SK-N-SH (cell line): Measurements from ENCODE around the gene C5orf22. TPM values are rescaled to one million over a fixed set of nuclear protein-coding genes. Genes with fewer than 3 reads are reported as not detected.

Experiments used
- CTCF ChIA-PET: fragments of 300-600, 350-600 bp; formaldehyde crosslinking; extraction: SDS; loops from one replicate; lab custom pipeline; 2021; lab: Yijun Ruan, JAX
- POLR2A ChIA-PET: fragments of 350-600 bp; sonication (Branson Sonifier 250); formaldehyde crosslinking; extraction: SDS; loops from one replicate; lab custom pipeline; 2020; ENCODE audit warnings: antibody characterized with exemption, inconsistent platforms; lab: Yijun Ruan, JAX
- DNase-seq: peaks from one replicate; pipeline ENCODE4 v3.0.0; 2012
- H2AFZ ChIP-seq: fragments of 200-600 bp; sonication (generic); 2 replicates; pipeline ENCODE4 v1.8.1; 2016; ENCODE audit warnings: antibody characterized with exemption, mild to moderate bottlenecking, low read depth
- H3F3A ChIP-seq: fragments of 200-600 bp; sonication (generic); replicated peaks from 2 replicates; pipeline ENCODE3; 2016; ENCODE audit warnings: antibody characterized with exemption, mild to moderate bottlenecking; ENCODE audit not compliant: insufficient read depth
- H3K27ac ChIP-seq, 2 experiments: fragments of 200-500 bp in 1 of 2; fragments of 200-600 bp in 1 of 2; sonication (Bioruptor generic) in 1 of 2; sonication (generic), shearing (Covaris generic) in 1 of 2; 2 replicates each; pipeline versions ENCODE4 v1.5.1 to v1.6.1; 2014 to 2016; ENCODE audit warnings: low read depth in 2 of 2, inconsistent platforms in 1 of 2, low read length in 1 of 2, mild to moderate bottlenecking in 1 of 2, mixed read lengths in 1 of 2
- H3K27me3 ChIP-seq: fragments of 200-600 bp; sonication (generic), shearing (Covaris generic); 2 replicates; pipeline ENCODE4 v1.6.1; 2016; ENCODE audit warnings: mixed run types; ENCODE audit not compliant: insufficient read depth
- H3K36me3 ChIP-seq, 2 experiments: fragments of 200-500 bp in 1 of 2; fragments of 200-600 bp in 1 of 2; sonication (Bioruptor generic) in 1 of 2; sonication (generic) in 1 of 2; replicated peaks in 1 of 2; 2 replicates each; pipeline versions ENCODE3 to v1.5.1; 2014 to 2016; ENCODE audit warnings: low read length in 1 of 2, mild to moderate bottlenecking in 1 of 2; ENCODE audit not compliant: insufficient read depth in 2 of 2, control insufficient read depth in 1 of 2
- H3K4me1 ChIP-seq, 2 experiments: fragments of 200-500 bp in 1 of 2; fragments of 200-600 bp in 1 of 2; sonication (Bioruptor generic) in 1 of 2; sonication (generic), shearing (Covaris generic) in 1 of 2; 2 replicates each; pipeline versions ENCODE4 v1.5.1 to v1.6.1; 2014 to 2016; ENCODE audit warnings: low read depth in 1 of 2, low read length in 1 of 2, mixed run types in 1 of 2; ENCODE audit not compliant: insufficient read depth in 2 of 2, control insufficient read depth in 1 of 2
- H3K4me2 ChIP-seq: fragments of 200-600 bp; sonication (generic), shearing (Covaris generic); 2 replicates; pipeline ENCODE4 v1.6.1; 2017; ENCODE audit warnings: mixed run types
- H3K4me3 ChIP-seq, 2 experiments: fragments of 200-500 bp in 1 of 2; fragments of 200-600 bp in 1 of 2; sonication (Bioruptor generic) in 1 of 2; sonication (generic), shearing (Covaris generic) in 1 of 2; 2 replicates each; pipeline versions ENCODE4 v1.5.1 to v1.8.1; 2014 to 2016; ENCODE audit warnings: low read depth in 2 of 2, inconsistent platforms in 1 of 2, low read length in 1 of 2, mild to moderate bottlenecking in 1 of 2, mixed read lengths in 1 of 2, moderate library complexity in 1 of 2
- H3K79me2 ChIP-seq: fragments of 200-600 bp; sonication (generic); 2 replicates; pipeline ENCODE4 v1.8.1; 2017; ENCODE audit warnings: mild to moderate bottlenecking; ENCODE audit not compliant: insufficient read depth
- H3K9ac ChIP-seq: fragments of 200-600 bp; sonication (generic); 2 replicates; pipeline ENCODE4 v1.6.1; 2017; ENCODE audit warnings: mixed run types
- H3K9me2 ChIP-seq: fragments of 200-600 bp; sonication (generic); 2 replicates; pipeline ENCODE4 v1.6.1; 2017; ENCODE audit warnings: mixed run types
- H3K9me3 ChIP-seq: fragments of 200-600 bp; sonication (generic); 2 replicates; pipeline ENCODE4 v1.6.1; 2017; ENCODE audit warnings: mixed run types, mild to moderate bottlenecking, moderate library complexity
- H4K20me1 ChIP-seq: fragments of 200-600 bp; sonication (generic); 2 replicates; pipeline ENCODE4 v1.6.1; 2017; ENCODE audit warnings: mild to moderate bottlenecking, mixed run types; ENCODE audit not compliant: insufficient read depth
- FOSL2 ChIP-seq: IDR thresholded peaks from 2 replicates; pipeline ENCODE4 v1.4.0; 2012; ENCODE audit warnings: low read depth, mild to moderate bottlenecking, moderate library complexity, borderline replicate concordance
- FOXM1 ChIP-seq: IDR thresholded peaks from 2 replicates; pipeline ENCODE4 v1.4.0; 2012; ENCODE audit warnings: low read depth, mild to moderate bottlenecking
- GATA2 ChIP-seq: sonication (generic); formaldehyde crosslinking; IDR thresholded peaks from 2 replicates; pipeline ENCODE4 v1.5.0; 2020; ENCODE audit warnings: mild to moderate bottlenecking, missing genetic modification reagents
- MAX ChIP-seq: IDR thresholded peaks from 2 replicates; pipeline ENCODE4 v1.4.0; 2012; ENCODE audit warnings: low read depth
- MEF2A ChIP-seq: IDR thresholded peaks from 2 replicates; pipeline ENCODE4 v1.4.0; 2012; ENCODE audit warnings: low read depth, borderline replicate concordance
- MXI1 ChIP-seq: IDR thresholded peaks from 2 replicates; pipeline ENCODE4 v1.6.1; 2012; ENCODE audit warnings: mild to moderate bottlenecking, low read depth, low read length, improper control_type of control experiment
- NRF1 ChIP-seq: IDR thresholded peaks from 2 replicates; pipeline ENCODE4 v1.6.1; 2012; ENCODE audit warnings: low read depth, mild to moderate bottlenecking, low read length
- POLR2AphosphoS5 ChIP-seq: IDR thresholded peaks from 2 replicates; pipeline ENCODE4 v1.6.1; 2012; ENCODE audit warnings: low read depth, low read length
- RAD21 ChIP-seq: IDR thresholded peaks from 2 replicates; pipeline ENCODE4 v1.6.1; 2012; ENCODE audit warnings: mild to moderate bottlenecking, low read length
- RCOR1 ChIP-seq: fragments of 150-350 bp; IDR thresholded peaks from 2 replicates; pipeline ENCODE4 v1.6.1; 2017; ENCODE audit warnings: antibody characterized with exemption, low read length
- SMC3 ChIP-seq: IDR thresholded peaks from 2 replicates; pipeline ENCODE4 v1.6.1; 2012; ENCODE audit warnings: low read depth, low read length, improper control_type of control experiment
- TAF1 ChIP-seq: IDR thresholded peaks from 2 replicates; pipeline ENCODE4 v1.6.1; 2012; ENCODE audit warnings: low read depth, mild to moderate bottlenecking, low read length, moderate library complexity, borderline replicate concordance
- WGBS: methylation state at CpG from one replicate; pipeline ENCODE4 v1.1.6; 2017; ENCODE audit warnings: low lambda C conversion rate; 5-methylcytosine and 5-hydroxymethylcytosine counted together
- polyA plus RNA-seq, 3 experiments: library from polyadenylated mRNA; depleted of rRNA; stranded (reverse); fragments of >200 nt; gene quantifications; 2 replicates each; pipeline ENCODE4 v1.2.3, GENCODE V29; 2012
- TF ChIP-seq, protein P1 (sequence below): IDR thresholded peaks from 2 replicates; pipeline ENCODE4 v1.6.1; 2012; ENCODE audit warnings: mild to moderate bottlenecking, low read depth, low read length, moderate library complexity
- TF ChIP-seq, protein P2 (sequence below): fragments of 200-600 bp; sonication (generic); IDR thresholded peaks from 2 replicates; pipeline ENCODE4 v1.6.1; 2017; ENCODE audit warnings: antibody characterized with exemption, mild to moderate bottlenecking, moderate library complexity
- TF ChIP-seq, protein P3 (sequence below): fragments of 150-350 bp; IDR thresholded peaks from 2 replicates; pipeline ENCODE4 v1.6.1; 2016; ENCODE audit warnings: mild to moderate bottlenecking, low read depth, low read length

Gene C5orf22
- polyA plus RNA-seq, 1 of the 3 experiments (the other 2 are of a cell fraction) = 13.6 TPM

DNA sequence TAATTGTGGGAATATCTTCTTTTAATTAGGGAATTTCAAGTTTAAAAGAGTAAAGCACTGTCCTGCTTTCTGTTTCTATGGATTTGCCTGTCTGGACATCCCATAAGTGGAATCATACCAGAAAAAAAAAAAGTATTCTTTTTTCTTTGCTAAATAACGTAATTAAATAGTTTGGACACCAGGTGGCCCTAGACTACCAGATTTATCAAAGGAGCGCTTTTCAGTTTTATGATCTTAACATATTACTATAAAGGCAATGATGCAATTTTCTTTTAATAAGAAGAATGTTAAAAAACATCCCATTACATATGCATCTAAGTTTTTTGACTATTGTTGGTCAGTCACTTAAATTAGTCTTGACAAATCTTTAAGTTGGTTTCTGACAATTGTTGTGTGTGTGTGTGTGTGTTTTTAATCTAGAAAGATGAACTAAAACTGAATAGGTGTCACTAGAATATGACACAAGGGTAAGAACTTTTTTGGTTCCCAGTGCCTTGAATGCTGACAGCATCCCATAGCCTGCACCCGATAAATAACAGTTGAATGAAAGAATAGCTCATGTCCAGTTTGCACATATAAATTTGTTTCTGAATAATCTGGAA is 49.5 kb downstream of the C5orf22 start:
- no peaks in the 10 kb centered on the region for H4K20me1 ChIP-seq
- DNase-seq = peak; percentile 39
- H3K27me3 ChIP-seq = no peaks in the 10 kb centered on the region; the same call in 1 of the 2 replicates
- H2AFZ ChIP-seq = no peak overlapping the region
- ChIA-PET CTCF (interaction anchor here (0.7 to 1.9 kb wide), 14 partner anchors 17 to 524 kb away, joined by 3 to 22 read pairs (median 4); partner anchors contain the start of gene PDZD2), POLR2A (no interaction called here)
- no peak overlapping the region for H3K4me2 ChIP-seq
- no peaks in the 10 kb centered on the region for H3K9me3 ChIP-seq
- H3F3A ChIP-seq = no peaks in the 10 kb centered on the region
- H3K36me3 ChIP-seq = no peaks in the 10 kb centered on the region
- no peak overlapping the region for H3K4me3 ChIP-seq
- H3K4me1 ChIP-seq = no peaks in the 10 kb centered on the region
- no peak overlapping the region for H3K9ac ChIP-seq
- no peak overlapping the region for H3K27ac ChIP-seq
- TF ChIP-seq, protein P1, sequence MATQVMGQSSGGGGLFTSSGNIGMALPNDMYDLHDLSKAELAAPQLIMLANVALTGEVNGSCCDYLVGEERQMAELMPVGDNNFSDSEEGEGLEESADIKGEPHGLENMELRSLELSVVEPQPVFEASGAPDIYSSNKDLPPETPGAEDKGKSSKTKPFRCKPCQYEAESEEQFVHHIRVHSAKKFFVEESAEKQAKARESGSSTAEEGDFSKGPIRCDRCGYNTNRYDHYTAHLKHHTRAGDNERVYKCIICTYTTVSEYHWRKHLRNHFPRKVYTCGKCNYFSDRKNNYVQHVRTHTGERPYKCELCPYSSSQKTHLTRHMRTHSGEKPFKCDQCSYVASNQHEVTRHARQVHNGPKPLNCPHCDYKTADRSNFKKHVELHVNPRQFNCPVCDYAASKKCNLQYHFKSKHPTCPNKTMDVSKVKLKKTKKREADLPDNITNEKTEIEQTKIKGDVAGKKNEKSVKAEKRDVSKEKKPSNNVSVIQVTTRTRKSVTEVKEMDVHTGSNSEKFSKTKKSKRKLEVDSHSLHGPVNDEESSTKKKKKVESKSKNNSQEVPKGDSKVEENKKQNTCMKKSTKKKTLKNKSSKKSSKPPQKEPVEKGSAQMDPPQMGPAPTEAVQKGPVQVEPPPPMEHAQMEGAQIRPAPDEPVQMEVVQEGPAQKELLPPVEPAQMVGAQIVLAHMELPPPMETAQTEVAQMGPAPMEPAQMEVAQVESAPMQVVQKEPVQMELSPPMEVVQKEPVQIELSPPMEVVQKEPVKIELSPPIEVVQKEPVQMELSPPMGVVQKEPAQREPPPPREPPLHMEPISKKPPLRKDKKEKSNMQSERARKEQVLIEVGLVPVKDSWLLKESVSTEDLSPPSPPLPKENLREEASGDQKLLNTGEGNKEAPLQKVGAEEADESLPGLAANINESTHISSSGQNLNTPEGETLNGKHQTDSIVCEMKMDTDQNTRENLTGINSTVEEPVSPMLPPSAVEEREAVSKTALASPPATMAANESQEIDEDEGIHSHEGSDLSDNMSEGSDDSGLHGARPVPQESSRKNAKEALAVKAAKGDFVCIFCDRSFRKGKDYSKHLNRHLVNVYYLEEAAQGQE = no peak
- TF ChIP-seq TAF1 (no peak), GATA2 (no peak), FOXM1 (no peak), MAX (no peak), FOSL2 (no peak), SMC3 (peak; percentile 66), RAD21 (peak; percentile 91), POLR2AphosphoS5 (no peak), MXI1 (no peak)
- TF ChIP-seq, protein P2, sequence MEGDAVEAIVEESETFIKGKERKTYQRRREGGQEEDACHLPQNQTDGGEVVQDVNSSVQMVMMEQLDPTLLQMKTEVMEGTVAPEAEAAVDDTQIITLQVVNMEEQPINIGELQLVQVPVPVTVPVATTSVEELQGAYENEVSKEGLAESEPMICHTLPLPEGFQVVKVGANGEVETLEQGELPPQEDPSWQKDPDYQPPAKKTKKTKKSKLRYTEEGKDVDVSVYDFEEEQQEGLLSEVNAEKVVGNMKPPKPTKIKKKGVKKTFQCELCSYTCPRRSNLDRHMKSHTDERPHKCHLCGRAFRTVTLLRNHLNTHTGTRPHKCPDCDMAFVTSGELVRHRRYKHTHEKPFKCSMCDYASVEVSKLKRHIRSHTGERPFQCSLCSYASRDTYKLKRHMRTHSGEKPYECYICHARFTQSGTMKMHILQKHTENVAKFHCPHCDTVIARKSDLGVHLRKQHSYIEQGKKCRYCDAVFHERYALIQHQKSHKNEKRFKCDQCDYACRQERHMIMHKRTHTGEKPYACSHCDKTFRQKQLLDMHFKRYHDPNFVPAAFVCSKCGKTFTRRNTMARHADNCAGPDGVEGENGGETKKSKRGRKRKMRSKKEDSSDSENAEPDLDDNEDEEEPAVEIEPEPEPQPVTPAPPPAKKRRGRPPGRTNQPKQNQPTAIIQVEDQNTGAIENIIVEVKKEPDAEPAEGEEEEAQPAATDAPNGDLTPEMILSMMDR = peak; percentile 68
- WGBS = 26% methylated on average over 3 of the region's 3 CpGs
- H3K79me2 ChIP-seq = no peaks in the 10 kb centered on the region
- no peaks in the 10 kb centered on the region for H3K9me2 ChIP-seq

GRCh38 chr5:31583129-31583528 is 51.0 kb downstream of the C5orf22 start:
- Histone ChIP-seq H3K79me2 (no peaks in the 10 kb centered on the region), H3K4me2 (no peak overlapping the region), H4K20me1 (no peaks in the 10 kb centered on the region), H3K27me3 (no peaks in the 10 kb centered on the region; the same call in 1 of the 2 replicates), H3K9me3 (no peaks in the 10 kb centered on the region), H3K27ac (no peak overlapping the region), H3F3A (no peaks in the 10 kb centered on the region), H3K36me3 (no peaks in the 10 kb centered on the region), H3K4me3 (no peak overlapping the region), H3K9me2 (no peaks in the 10 kb centered on the region), H2AFZ (no peak overlapping the region), H3K4me1 (no peaks in the 10 kb centered on the region), H3K9ac (no peak overlapping the region)
- TF ChIP-seq MEF2A (no peak), GATA2 (no peak), RCOR1 (no peak), RAD21 (no peak), NRF1 (no peak), TAF1 (no peak)
- TF ChIP-seq, protein P1 = no peak
- TF ChIP-seq, protein P3, sequence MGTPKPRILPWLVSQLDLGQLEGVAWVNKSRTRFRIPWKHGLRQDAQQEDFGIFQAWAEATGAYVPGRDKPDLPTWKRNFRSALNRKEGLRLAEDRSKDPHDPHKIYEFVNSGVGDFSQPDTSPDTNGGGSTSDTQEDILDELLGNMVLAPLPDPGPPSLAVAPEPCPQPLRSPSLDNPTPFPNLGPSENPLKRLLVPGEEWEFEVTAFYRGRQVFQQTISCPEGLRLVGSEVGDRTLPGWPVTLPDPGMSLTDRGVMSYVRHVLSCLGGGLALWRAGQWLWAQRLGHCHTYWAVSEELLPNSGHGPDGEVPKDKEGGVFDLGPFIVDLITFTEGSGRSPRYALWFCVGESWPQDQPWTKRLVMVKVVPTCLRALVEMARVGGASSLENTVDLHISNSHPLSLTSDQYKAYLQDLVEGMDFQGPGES = no peak
- ChIA-PET POLR2A (no interaction called here), CTCF (interaction anchor here (1.3 to 1.9 kb wide), 4 partner anchors 44 to 494 kb away, joined by 5 to 22 read pairs (median 6); partner anchors contain the start of gene PDZD2)
- 73% methylated on average over 2 of the region's 2 CpGs for WGBS
- DNase-seq = no peak
